ENCODE measurements around the gene CARS1.

CARS1 gene

DNA sequence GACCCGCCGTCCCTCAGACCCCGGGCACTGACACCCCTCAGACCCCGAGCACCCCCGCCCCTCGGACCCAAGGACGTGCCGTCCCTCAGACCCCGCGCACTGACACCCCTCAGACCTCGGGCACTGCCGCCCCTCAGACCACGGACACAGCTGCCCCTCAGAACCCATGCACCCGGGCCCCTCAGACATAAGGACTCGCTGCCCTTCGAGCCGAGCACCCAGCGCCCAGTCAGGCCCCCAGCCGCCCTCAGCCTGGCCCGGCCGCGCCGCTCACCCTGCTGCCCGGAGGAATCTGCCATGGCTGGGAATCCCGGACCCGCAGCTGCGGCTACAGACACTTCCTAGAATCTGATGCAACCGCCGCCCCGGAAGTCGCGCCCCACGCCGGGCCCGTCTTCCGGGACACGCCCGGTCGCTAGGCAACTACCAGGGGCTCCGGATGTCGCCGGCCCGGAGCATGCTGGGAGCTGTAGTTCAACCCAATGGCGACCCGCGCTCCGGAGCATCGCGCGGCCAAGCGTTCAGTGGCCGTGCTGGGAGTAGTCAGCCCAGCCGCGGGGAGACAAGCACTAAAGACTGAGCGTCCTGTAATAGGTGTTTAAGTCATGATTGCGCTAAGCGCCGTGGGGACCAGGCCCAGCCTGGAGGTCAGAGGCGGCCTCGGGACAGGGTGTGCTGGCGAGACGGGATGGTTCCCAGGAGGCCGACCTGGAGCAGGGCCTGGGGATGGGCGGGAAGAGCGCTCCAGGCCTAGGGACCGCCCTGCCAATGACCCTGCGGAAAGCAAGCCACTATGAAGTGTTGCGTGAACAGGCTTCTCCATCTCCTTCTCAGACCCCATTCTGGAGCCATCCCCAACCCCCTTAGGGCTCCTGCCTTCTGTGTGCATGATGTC, at the start of gene CARS1:
Gene CARS1 (minus strand): TSS at position 355 of the 895 bp plus-strand sequence. CDS start 56 bp downstream, at position 299.
- in situ Hi-C loops (cut with MboI; ENCODE audit: low sequenced_read_pairs), result no loop called here

DNA sequence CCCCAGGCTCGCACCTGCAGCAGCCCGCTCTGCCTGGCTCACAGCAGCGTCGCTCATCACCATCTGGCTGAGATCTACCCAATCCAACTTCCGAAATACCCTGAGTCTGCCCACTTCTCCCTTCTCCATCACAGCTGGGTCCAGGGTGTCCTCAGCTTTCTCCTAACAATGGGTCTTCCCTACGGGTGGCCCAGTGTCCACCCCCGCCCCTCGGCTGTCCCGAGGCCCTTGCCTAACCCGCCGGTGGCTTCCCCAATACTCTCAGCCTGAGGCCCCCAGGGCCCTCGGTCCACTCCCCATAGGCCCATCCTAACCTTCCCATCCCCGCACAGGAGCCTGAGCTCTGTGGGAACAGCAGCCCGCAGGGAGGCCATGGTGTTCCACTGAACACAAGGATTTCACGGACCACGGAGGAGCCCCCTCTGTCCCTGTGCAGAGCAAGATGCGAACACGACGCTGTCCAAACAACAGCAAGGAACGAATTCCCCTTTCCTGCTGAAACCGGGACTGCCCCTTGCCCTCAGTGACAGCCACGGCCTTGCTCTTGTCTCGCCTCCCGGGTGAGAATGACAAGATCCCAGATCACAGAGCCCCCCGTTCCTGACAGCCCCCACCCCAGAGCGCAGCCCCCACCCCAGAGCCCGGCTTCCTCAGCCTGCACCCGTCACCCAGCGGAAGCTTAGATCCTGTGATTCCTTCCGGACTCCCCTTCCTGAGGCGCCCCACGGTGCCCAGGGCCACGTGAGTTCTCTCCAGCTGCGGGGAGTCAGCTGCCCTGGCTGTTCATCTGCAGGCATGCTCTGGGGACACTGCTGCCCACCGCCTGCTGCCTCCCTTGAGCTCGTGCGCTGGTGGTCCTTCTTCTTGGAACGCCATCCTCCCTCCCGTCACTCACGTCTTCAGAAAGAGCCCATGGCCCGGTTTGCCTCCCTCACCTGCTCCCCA, 48.8 kb upstream of the CARS1 start:
- in situ Hi-C loops (cut with MboI; ENCODE audit: low sequenced_read_pairs), result loop anchor here (10.0 kb wide), 1 partner anchor 109 kb away; the partner anchor contains the start of gene MRGPRG

DNA sequence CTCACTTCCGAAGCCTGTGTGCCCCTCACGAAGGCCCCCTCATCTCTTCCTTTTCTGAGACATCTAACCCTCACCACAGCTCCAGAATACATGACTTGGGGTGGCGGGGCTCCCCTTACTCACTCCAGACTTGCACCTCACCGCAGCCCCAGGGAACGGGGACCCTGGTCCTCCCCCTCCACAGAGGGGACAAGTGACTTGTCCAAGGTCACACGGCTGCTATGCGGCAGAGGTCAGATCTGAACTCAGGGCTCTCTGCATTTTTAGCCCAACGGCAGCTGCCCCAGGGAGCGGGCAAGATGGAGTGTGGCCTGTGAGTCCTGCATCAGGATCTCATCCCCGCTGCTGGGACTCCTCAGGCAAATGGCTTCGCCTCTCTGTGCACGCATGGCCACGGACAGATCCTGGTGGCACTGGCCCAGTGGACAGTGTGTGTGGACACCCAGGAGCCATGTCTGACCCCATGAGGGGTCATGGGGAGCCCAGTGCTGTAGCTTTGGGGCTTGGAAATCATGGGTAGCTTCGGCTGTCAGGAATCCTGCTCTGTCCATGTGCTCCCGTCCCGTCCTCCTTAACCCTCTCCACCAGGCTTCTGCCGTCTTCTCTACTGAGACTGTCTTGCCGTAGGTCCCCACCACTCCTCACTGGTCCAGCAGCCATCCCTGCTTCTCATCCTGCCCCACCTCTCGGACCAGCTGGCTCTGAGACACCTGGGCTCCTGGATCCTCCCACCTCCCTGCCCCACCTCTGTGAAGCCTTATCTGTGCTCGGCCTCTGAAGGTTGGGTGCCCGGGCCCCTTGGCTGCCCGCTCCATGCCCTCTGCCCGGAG, 48.0 kb upstream of the CARS1 start:
- in situ Hi-C loops (cut with MboI; ENCODE audit: low sequenced_read_pairs), result loop anchor here (10.0 kb wide), 1 partner anchor 110 kb away; the partner anchor contains the start of gene MRGPRG

DNA sequence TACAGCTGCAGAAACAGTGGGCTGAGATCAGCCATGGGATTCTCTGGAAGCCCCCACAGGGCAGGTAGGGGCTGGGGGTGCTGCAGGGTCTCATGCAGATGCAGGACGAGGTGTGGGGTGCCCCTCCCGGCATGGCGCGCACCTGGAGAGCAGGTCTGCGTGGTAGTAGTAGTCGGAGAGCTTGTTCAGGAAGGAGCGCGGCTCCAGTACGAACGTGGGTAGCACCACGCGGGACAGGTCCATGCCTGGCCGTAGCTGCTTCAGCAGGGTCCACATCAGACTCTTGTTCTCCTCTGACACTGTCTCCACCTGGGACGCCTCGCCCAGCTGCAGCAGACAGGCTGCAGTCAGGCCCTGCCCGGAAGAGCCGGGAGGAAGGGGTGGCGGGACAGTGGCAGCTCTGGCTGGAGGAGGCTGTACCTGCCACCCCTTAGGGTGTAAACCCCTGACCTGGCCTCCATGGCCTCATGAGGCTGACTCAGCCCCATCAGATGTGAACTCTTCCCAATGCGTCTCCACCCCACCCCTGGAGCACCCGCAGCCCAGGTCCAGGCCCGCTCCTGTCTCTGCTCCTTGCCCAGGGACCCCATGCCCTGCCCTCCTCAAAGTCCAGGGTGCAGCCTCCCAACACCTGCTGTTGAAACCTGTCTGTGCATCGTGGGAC, 47.0 kb upstream of the CARS1 start:
- in situ Hi-C loops (cut with MboI; ENCODE audit: low sequenced_read_pairs), result loop anchor here (10.0 kb wide), 1 partner anchor 111 kb away; the partner anchor contains the start of gene MRGPRG

DNA sequence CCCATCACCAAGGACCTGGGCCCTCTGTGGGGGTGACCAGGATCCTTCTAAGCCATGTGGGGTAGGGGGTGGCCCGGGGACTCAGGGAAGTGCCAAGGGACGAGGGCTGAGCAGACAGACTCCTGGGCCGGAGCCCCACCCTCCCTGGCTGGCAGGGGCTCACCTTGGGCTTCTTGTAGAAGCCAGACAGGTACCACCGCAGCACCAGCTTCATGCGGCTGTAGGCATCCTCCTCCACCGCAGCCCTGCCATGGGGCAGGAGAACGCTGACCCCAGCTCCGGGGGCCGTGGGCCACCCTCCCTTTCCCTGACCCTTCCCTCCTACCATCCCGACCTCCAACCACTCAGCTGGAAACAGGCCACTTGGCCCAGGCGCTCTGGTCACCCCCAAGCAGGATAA, 45.9 kb upstream of the CARS1 start:
- in situ Hi-C loops (cut with MboI; ENCODE audit: low sequenced_read_pairs), result loop anchor here (10.0 kb wide), 1 partner anchor 112 kb away; the partner anchor contains the start of gene MRGPRG

DNA sequence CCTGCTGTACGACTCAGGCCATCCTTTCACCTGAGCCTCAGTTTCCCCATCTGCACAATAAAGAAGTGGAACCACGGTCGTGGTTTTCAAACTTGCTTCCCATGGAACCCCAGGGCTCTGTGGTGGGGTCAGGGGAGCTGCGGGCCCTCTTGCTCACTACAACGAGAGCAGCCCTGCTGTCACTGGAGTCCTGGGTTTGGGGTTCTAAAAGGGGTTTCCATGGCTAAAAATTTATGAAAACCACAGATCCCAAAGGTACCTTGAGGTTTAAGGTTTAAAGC, 45.4 kb upstream of the CARS1 start:
- in situ Hi-C loops (cut with MboI; ENCODE audit: low sequenced_read_pairs), result loop anchor here (10.0 kb wide), 1 partner anchor 112 kb away; the partner anchor contains the start of gene MRGPRG

DNA sequence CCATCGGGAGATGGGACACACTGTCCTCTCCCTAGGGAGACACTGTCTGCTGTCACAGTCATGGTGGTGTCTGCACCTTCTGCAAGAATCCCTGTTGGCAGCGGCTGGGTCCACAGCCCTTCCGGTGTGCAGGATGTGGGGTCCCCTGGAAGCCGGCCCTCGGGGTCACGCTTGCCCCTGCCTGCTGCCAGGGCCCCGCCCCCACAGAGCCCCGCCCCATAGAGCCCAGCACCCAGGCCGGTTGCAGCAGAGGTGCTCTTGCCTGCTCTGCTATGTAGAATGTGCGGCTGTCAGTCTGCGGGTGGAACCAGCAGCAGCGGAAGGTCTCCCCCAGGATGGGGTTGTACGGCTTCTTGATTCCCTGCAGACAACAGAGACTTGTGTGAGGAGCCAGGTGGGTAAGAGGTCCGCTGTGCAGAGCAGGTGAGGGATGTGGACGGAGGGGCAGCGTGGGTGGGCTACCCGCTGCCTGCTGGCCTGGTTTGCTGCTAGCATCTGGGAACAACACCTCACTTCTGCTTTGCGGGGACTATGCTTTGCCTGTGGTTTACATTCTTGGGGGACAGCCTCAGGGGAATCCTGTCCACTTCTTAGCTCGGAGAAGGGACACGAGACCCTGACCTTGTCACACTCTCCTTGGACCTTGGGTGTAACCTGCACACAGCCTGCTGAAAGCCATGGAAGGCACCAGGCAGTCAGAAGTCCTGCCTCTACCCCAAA, 44.9 kb upstream of the CARS1 start:
- in situ Hi-C loops (cut with MboI; ENCODE audit: low sequenced_read_pairs), result loop anchor here (10.0 kb wide), 1 partner anchor 113 kb away; the partner anchor contains the start of gene MRGPRG

DNA sequence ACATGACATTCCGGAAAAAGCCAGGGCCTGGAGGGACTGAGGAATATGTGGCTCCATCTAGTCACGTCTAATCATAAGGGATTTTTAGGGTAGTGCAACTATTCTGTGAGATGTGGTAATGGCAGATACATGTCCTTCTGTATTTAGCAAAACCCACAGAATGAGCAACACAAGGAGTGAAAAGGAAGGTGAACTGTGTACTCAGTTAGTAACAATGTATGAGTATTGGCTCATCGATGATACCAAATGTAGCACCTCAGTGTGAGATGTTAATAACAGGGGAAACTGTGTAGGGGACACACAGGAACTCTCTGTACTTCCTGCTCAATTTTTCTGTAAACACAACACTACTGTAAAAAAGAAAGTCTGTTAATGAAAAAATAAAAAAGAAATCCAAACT, 42.0 kb upstream of the CARS1 start:
- in situ Hi-C loops (cut with MboI; ENCODE audit: low sequenced_read_pairs), result no loop called here

DNA sequence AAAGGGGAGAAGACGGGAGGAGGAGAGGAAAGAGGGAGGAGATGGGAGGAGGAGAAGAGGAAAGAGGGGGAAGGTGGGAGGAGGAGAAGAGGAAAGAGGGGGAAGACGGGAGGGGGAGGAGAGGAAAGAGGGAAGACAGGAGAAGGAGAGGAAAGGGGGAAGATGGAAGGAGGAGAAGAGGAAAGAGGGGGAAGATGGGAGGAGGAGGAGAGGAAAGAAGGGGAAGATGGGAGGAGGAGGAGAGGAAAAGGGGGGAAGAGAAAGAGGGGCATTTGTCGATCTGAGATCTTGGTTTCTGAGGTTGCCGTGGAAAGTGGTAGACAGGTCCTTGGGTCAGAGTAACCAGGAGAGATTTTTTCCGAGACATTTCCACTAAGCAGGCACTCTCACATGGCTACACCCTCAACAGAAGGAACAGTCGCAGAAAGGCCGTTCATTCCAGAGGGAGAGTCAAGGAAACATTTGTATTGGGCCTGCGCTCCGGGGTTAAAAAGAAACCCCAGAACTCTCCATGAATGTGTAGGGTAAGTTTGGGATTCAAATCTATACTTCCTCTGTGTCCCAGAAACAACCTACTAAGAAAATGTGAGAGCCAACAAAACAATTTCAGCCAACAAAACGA, 39.8 kb upstream of the CARS1 start:
- in situ Hi-C loops (cut with MboI; ENCODE audit: low sequenced_read_pairs), result no loop called here

DNA sequence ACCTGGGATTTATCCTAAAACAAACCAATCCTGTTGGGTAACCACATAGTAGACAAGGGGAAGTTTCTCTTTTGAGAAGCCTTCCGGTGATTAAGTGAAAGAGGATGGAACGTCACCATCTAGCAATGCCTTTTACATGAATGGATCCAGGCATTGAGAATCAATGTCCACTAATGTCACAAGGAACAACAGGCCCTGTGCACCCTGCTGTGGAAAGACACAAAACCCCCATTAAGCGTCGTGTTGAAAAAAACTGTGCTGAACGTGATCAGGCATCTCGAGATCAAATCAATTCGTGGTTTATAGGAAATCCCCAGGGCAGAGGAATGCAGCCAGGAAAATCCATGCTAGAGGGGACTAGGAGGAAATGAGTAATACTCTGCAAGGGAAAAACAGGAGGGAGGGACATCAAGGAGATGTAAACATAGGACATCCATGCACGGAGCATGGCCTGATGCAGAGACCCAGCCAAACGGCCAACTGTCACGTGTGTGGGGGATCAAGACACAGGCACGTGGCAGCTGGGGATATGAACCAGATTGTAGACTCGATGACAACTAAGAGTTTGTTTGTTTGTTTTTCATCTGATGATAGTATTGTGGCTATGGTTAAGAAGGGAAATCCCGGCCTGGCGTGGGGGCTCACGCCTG, 38.6 kb upstream of the CARS1 start:
- in situ Hi-C loops (cut with MboI; ENCODE audit: low sequenced_read_pairs), result no loop called here

DNA sequence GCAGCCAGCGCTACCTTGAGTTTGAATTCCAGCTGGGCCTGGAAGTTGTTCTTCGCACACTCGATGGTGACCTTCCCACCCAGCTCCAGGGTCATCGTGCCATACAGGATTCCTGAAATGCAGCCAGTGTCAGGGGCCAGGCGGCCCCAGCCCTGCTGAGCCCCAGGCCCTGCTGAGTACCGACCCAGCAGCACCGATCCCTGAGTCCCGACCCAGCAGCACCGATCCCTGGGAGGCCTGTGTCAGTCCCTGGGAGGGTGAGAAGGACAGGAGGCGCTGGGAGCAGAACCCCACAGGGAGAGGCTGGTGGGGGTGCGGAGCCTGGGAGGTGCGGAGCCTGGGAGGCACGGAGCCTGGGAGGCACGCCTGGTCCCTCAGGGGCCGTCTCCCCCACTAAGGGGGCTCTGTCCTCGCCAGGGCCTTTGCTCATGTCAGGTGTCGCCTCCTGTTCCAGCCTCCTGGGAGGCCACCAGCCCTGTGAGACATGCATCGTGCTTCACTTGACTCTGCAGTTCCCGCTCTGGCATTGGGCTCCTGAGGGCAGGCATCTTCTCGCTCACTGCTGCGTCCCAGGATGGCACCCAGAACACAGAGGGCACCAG, 37.1 kb upstream of the CARS1 start:
- in situ Hi-C loops (cut with MboI; ENCODE audit: low sequenced_read_pairs), result no loop called here

DNA sequence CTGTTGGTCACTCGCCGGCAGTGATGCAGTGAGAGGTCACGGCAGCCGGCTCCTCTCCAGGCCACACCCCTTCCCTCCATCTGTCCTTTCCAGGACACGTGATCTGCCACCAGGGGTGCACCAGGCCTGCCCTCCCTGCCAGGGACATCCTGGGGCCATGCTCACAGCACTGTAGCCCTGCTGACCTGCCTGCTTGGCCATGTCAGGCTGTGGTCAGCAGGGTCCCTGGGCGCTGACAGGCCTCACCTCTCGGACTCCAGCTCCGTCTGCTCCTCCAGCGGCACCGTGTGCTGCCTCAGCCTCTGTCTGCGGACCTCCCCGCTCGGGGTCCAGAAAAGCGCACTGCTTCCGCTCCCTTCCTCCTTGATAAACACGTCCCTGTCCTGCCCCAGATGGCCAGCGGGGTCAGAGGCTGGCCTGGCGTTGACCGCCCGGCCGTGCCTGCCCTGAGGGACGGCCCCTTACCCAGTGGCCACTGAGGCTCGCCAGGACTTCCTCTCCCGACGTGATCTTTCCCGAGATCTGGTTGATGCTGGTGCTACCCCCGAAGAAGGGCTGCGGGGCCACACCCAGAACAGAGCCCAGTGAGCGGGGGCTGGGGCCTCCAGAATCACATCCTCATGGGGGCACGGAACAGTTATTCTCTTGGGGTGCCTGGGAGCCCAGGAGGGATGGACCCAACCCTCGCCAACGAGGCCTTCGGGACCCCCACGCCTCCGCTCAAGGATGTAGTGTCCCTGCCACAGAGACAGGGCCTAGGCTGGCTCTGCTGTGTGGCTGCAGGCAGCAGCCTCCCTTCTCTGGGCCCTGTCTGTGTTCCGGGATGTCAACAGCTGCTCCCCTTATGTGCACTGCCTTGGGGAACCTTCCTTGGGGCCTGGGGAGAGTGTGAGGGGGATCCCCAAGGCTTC, 36.3 kb upstream of the CARS1 start:
- in situ Hi-C loops (cut with MboI; ENCODE audit: low sequenced_read_pairs), result no loop called here

DNA sequence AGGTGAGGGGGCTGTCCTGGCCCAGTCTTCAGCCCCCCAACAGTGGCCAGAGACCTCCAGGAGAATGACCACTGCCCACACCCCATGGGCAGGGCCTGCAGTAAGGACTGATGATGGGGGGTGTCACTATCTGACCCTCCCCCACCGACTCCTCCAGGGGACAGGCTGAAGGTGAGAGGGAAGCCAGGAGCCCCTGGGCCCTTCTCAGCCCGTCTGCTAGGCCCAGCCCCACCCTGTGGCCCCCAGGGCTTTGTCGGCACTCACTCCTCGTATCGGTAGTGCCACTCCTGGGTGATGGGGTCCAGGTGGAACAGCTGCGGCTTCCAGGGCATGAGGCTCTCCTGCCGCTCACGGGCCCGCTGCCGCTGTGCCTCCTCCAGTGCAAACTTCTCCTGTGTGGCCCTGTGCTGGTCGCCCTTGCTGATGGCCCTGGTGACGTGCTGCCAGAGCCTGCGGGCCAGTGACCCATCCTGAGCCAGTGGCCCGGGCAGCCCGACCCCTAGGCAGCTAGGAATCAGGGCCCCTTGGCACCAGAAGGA, 35.4 kb upstream of the CARS1 start:
- in situ Hi-C loops (cut with MboI; ENCODE audit: low sequenced_read_pairs), result no loop called here

DNA sequence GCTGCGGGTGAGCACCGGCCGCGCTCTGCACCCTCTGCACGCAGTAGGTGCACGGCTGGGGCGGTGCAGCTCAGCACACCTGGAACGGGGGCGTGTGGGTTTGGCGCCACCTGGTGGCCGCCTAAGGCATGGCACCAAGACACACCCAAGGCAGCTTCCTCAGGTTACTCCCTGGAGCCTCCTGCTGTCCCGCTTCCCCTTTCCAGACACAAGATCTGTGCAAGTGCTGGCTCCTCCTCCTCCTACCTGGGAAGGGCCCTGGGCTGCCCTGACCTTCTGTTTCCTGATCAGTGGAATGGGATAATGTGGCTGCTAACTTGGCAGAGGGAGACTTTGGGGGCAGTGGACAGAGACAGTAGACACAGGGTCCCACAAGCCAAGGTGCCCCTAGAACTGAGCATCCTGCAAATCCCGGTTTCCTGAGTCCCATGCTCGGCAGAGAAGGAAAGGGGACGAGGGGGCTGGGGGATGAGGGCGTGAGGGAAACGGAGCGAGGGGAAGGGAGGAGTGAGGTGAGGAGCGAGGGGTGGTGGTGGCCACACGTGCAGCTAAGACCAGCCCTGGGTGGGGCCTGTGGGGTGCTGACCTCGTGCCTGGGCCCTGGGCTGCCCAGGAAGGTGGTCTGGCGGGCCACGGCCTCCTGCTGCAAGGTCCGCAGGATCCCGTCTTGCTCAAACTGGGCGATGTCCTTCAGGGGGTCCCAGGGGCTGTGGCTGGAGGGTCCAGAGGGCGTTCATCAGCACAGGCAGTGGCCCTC, 34.8 kb upstream of the CARS1 start:
- in situ Hi-C loops (cut with MboI; ENCODE audit: low sequenced_read_pairs), result no loop called here

DNA sequence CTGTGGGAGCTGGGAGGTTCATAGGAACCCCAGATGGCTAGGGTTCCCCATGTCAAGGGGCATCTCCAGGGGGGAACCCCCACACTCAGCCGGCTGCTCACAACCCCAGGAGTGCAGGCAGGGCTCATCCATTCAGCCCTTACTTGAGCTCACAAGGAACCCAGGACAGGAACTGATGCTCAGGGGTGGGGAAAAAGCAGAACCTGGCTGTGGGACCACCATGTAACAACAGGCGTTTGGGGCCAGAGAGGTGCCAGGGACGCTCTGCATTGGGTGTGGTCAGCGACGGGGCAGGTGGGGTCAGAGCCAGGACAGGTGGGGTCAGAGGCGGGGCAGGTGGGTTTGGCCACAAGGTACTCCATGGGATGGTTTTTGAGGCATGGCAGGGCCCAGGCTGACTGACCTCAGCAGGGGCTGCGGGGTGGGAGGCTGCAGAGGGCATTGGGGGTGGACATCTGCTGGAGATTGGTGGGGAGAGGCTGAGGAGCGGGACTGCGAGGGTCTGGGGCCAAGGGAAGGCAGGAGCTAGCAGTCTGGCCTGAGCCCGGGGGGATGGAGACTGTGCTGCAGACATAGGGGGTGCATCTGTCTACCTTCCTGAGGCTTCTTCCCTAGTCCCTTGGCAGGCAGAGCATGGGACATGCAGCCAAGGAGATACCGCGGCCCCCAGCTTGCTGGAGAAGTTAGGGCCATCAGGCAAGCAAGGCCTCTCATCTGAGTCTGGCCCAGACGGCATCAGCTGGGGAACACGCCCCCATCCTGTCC, 34.0 kb upstream of the CARS1 start:
- in situ Hi-C loops (cut with MboI; ENCODE audit: low sequenced_read_pairs), result no loop called here
